Cardiac muscle cell (in vitro differentiated cells and primary cell): Measurements from ENCODE around the gene MAPK7. TPM values are rescaled to one million over a fixed set of nuclear protein-coding genes. Genes with fewer than 3 reads are reported as not detected.

Experiments
- DNase-seq, 2 donors: peaks; one replicate each; pipeline versions ENCODE4 v3.0.0 to v3.0.0-alpha.2; 2010 to 2017; ENCODE audit warnings: low read depth in 1 of 2, low spot score in 1 of 2
- H3K27ac ChIP-seq: fragments of 200-600 bp; sonication (generic); 2 replicates; pipeline ENCODE4 v1.5.1; 2016
- H3K27me3 ChIP-seq: fragments of 200-600 bp; sonication (generic); 2 replicates; pipeline ENCODE4 v1.6.0; 2016; ENCODE audit warnings: control low read depth
- H3K36me3 ChIP-seq: fragments of 200-600 bp; sonication (generic); 2 replicates; pipeline ENCODE4 v1.5.1; 2016; ENCODE audit warnings: control low read depth
- H3K4me1 ChIP-seq: fragments of 200-600 bp; sonication (generic); 2 replicates; pipeline ENCODE4 v1.8.1; 2017; ENCODE audit warnings: low read depth, mild to moderate bottlenecking, mixed run types
- H3K4me3 ChIP-seq: fragments of 200-600 bp; sonication (generic); 2 replicates; pipeline ENCODE4 v1.5.1; 2016; ENCODE audit warnings: mild to moderate bottlenecking
- H3K9me3 ChIP-seq: fragments of 200-600 bp; sonication (generic); 2 replicates; pipeline ENCODE4 v1.5.1; 2017; ENCODE audit warnings: low read depth, mild to moderate bottlenecking, control low read depth
- polyA plus RNA-seq: library from polyadenylated mRNA; unstranded; fragments of >200 nt; fragmentation: Nextera tagmentation; extraction: Ambion mirVana; gene quantifications from 2 replicates; pipeline ENCODE4 v1.2.1, GENCODE V29; 2016
- total RNA-seq: library from RNA; depleted of rRNA; stranded (reverse); fragments of >200 nt; gene quantifications from 2 replicates; pipeline ENCODE4 v1.2.3, GENCODE V29; 2016
- TF ChIP-seq, protein P1 (sequence below): IDR thresholded peaks from 2 replicates; pipeline ENCODE4 v1.5.1; 2012; ENCODE audit warnings: low read depth, mild to moderate bottlenecking, low read length

Gene MAPK7
- total and polyA plus RNA-seq, 2 experiments from 2014 or later = 27.1 to 33.0 TPM

- H3K27me3 ChIP-seq = no peaks in the 10 kb centered on the region
- H3K4me1 ChIP-seq = peaks cover 8% of the 10 kb centered on the region
- no peak overlapping the region for H3K4me3 ChIP-seq
- H3K9me3 ChIP-seq = no peaks in the 10 kb centered on the region
- TF ChIP-seq, protein P1, sequence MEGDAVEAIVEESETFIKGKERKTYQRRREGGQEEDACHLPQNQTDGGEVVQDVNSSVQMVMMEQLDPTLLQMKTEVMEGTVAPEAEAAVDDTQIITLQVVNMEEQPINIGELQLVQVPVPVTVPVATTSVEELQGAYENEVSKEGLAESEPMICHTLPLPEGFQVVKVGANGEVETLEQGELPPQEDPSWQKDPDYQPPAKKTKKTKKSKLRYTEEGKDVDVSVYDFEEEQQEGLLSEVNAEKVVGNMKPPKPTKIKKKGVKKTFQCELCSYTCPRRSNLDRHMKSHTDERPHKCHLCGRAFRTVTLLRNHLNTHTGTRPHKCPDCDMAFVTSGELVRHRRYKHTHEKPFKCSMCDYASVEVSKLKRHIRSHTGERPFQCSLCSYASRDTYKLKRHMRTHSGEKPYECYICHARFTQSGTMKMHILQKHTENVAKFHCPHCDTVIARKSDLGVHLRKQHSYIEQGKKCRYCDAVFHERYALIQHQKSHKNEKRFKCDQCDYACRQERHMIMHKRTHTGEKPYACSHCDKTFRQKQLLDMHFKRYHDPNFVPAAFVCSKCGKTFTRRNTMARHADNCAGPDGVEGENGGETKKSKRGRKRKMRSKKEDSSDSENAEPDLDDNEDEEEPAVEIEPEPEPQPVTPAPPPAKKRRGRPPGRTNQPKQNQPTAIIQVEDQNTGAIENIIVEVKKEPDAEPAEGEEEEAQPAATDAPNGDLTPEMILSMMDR = no peak
- no peak overlapping the region for H3K27ac ChIP-seq
- no peak for DNase-seq
- H3K36me3 ChIP-seq = no peaks in the 10 kb centered on the region
These were observed 24.7 kb downstream of the MAPK7 start for GRCh38 chr17:19403021-19403420.

GRCh38 chr17:19404264-19404663, 26.0 kb downstream of the MAPK7 start:
- H3K36me3 ChIP-seq = no peaks in the 10 kb centered on the region
- no peak for DNase-seq
- TF ChIP-seq, protein P1 = no peak
- no peak overlapping the region for H3K4me3 ChIP-seq
- peaks cover 8% of the 10 kb centered on the region for H3K4me1 ChIP-seq
- H3K27ac ChIP-seq = no peak overlapping the region
- H3K27me3 ChIP-seq = no peaks in the 10 kb centered on the region
- no peaks in the 10 kb centered on the region for H3K9me3 ChIP-seq

DNA sequence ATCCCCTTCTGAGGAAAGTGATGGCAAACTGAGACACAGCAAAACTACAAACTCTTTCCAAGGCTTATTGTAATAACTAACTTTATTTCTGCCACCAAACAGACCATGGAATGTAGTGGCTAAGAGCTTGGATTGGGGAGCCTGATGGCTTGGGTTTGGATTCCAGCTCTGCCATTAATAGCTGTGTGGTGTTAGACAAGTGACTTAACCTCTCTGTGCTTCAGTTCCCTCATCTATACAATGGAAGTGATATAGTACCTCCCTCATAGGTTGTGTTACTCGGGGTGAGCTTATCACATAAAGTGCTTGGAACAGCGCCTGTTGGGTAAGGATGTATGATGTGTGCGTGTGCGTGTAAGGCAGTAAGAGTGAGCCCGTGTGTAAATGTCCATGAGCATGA, 26.8 kb downstream of the MAPK7 start:
- no peak for DNase-seq
- no peaks in the 10 kb centered on the region for H3K27me3 ChIP-seq

GRCh38 chr17:19407601-19408345, 29.5 kb downstream of the MAPK7 start:
- Histone ChIP-seq H3K9me3 (no peaks in the 10 kb centered on the region), H3K36me3 (no peaks in the 10 kb centered on the region), H3K27ac (no peak overlapping the region), H3K4me1 (no peaks in the 10 kb centered on the region), H3K4me3 (no peak overlapping the region), H3K27me3 (no peaks in the 10 kb centered on the region)
- TF ChIP-seq, protein P1 = no peak
- DNase-seq = no peak

More for the DNA sequence above, 26.8 kb downstream of the MAPK7 start:
- TF ChIP-seq, protein P1 = no peak
- Histone ChIP-seq H3K4me3 (no peak overlapping the region), H3K9me3 (no peaks in the 10 kb centered on the region), H3K27ac (no peak overlapping the region), H3K36me3 (no peaks in the 10 kb centered on the region), H3K4me1 (peaks cover 8% of the 10 kb centered on the region)

- Histone ChIP-seq H3K4me1 (no peaks in the 10 kb centered on the region), H3K9me3 (no peaks in the 10 kb centered on the region), H3K27ac (no peak overlapping the region), H3K27me3 (no peaks in the 10 kb centered on the region), H3K4me3 (no peak overlapping the region), H3K36me3 (no peaks in the 10 kb centered on the region)
- TF ChIP-seq, protein P1 = no peak
- DNase-seq = no peak
These were observed 30.0 kb downstream of the MAPK7 start for GRCh38 chr17:19408346-19408710.

GRCh38 chr17:19409066-19409465, 30.8 kb downstream of the MAPK7 start:
- DNase-seq = no peak
- Histone ChIP-seq H3K4me1 (no peaks in the 10 kb centered on the region), H3K36me3 (no peaks in the 10 kb centered on the region), H3K27me3 (no peaks in the 10 kb centered on the region), H3K9me3 (no peaks in the 10 kb centered on the region), H3K4me3 (no peak overlapping the region), H3K27ac (no peak overlapping the region)
- TF ChIP-seq, protein P1 = no peak
